Loucy (cell line): Measurements from ENCODE around the gene POLR3A.

Experiments
- H2AFZ ChIP-seq: fragments of 200-600 bp; sonication (generic); 2 replicates; pipeline ENCODE4 v1.6.0; 2016; ENCODE audit warnings: antibody characterized with exemption, mild to moderate bottlenecking, low read length, moderate library complexity
- H3F3A ChIP-seq: fragments of 200-600 bp; 2 replicates; pipeline ENCODE4 v1.6.0; 2016; ENCODE audit warnings: antibody characterized with exemption, low read depth, mild to moderate bottlenecking
- H3K27me3 ChIP-seq: fragments of 200-600 bp; sonication (generic); 2 replicates; pipeline ENCODE4 v1.6.1; 2014; ENCODE audit warnings: low read length, mild to moderate bottlenecking; ENCODE audit not compliant: insufficient read depth, poor library complexity, severe bottlenecking
- H3K36me3 ChIP-seq: fragments of 200-600 bp; sonication (generic); 2 replicates; pipeline ENCODE4 v1.6.1; 2016; ENCODE audit warnings: low read length; ENCODE audit not compliant: insufficient read depth
- H3K4me1 ChIP-seq: fragments of 200-600 bp; sonication (generic); 2 replicates; pipeline ENCODE4 v1.5.1; 2014; ENCODE audit warnings: low read length, mild to moderate bottlenecking; ENCODE audit not compliant: insufficient read depth, poor library complexity, severe bottlenecking
- H3K4me2 ChIP-seq: fragments of 200-600 bp; sonication (generic); 2 replicates; pipeline ENCODE4 v1.6.0; 2014; ENCODE audit warnings: antibody characterized with exemption, low read length, low read depth, mild to moderate bottlenecking; ENCODE audit not compliant: poor library complexity, severe bottlenecking
- H3K4me3 ChIP-seq: fragments of 200-600 bp; sonication (generic); 2 replicates; pipeline ENCODE4 v1.5.1; 2014; ENCODE audit warnings: low read length, mild to moderate bottlenecking, mixed read lengths; ENCODE audit not compliant: poor library complexity, severe bottlenecking
- H3K79me2 ChIP-seq: fragments of 200-600 bp; sonication (generic); 2 replicates; pipeline ENCODE4 v1.6.1; 2014; ENCODE audit warnings: low read length; ENCODE audit not compliant: insufficient read depth
- H3K9ac ChIP-seq: fragments of 200-600 bp; sonication (generic); 2 replicates; pipeline ENCODE4 v1.6.0; 2014; ENCODE audit warnings: mild to moderate bottlenecking, low read depth, low read length, moderate library complexity; ENCODE audit not compliant: poor library complexity, severe bottlenecking
- H3K9me2 ChIP-seq: fragments of 200-600 bp; sonication (generic); replicated peaks from 2 replicates; pipeline ENCODE4 v1.6.1; 2016; ENCODE audit warnings: low read depth, low read length, mixed read lengths
- H3K9me3 ChIP-seq: fragments of 200-600 bp; sonication (generic); 2 replicates; pipeline ENCODE4 v1.6.1; 2014; ENCODE audit warnings: mild to moderate bottlenecking, antibody characterized with exemption, low read length, low read depth; ENCODE audit not compliant: insufficient read depth
- H4K20me1 ChIP-seq: fragments of 200-600 bp; sonication (generic); 2 replicates; pipeline ENCODE4 v1.6.0; 2014; ENCODE audit warnings: antibody characterized with exemption, low read length, mild to moderate bottlenecking; ENCODE audit not compliant: insufficient read depth, poor library complexity, severe bottlenecking
- CTCF ChIP-seq: fragments of 200-600 bp; sonication (generic); conservative IDR thresholded peaks from 2 replicates; pipeline ENCODE4 v1.5.1; 2014; ENCODE audit warnings: mild to moderate bottlenecking, antibody characterized with exemption, low read length
- EZH2phosphoT487 ChIP-seq: fragments of 200-600 bp; IDR thresholded peaks from 2 replicates; pipeline ENCODE4 v1.6.1; 2018; ENCODE audit warnings: antibody characterized with exemption, mild to moderate bottlenecking, moderate library complexity, borderline replicate concordance

The POLR3A gene

GRCh38 chr10:77975086-77975666 is 54.1 kb downstream of the POLR3A start:
- Histone ChIP-seq H3K79me2 (no peaks in the 10 kb centered on the region), H3K4me3 (no peak overlapping the region), H3K4me1 (peaks cover 17% of the 10 kb centered on the region), H4K20me1 (no peaks in the 10 kb centered on the region), H3K9me3 (no peaks in the 10 kb centered on the region), H3K9me2 (no peaks in the 10 kb centered on the region), H3K36me3 (peaks cover 37% of the 10 kb centered on the region; the same call in 1 of the 2 replicates), H3K9ac (no peak overlapping the region), H2AFZ (no peak overlapping the region), H3K4me2 (no peak overlapping the region), H3K27me3 (no peaks in the 10 kb centered on the region), H3F3A (no peaks in the 10 kb centered on the region)
- TF ChIP-seq EZH2phosphoT487 (no peak), CTCF (no peak)

- Histone ChIP-seq H3K9me3 (no peaks in the 10 kb centered on the region), H3K9ac (no peak overlapping the region), H3K4me1 (peaks cover 17% of the 10 kb centered on the region), H3K36me3 (peaks cover 30% of the 10 kb centered on the region; the same call in 1 of the 2 replicates), H3K4me2 (no peak overlapping the region), H3F3A (no peaks in the 10 kb centered on the region), H3K27me3 (no peaks in the 10 kb centered on the region), H4K20me1 (no peaks in the 10 kb centered on the region), H3K4me3 (no peak overlapping the region), H3K79me2 (no peaks in the 10 kb centered on the region), H2AFZ (no peak overlapping the region), H3K9me2 (no peaks in the 10 kb centered on the region)
- no peak for TF ChIP-seq EZH2phosphoT487
- peak; percentile 74 for TF ChIP-seq CTCF
Observed at GRCh38 chr10:77974396-77975074, 54.8 kb downstream of the POLR3A start.

GRCh38 chr10:77973276-77973675 is 56.0 kb downstream of the POLR3A start:
- TF ChIP-seq CTCF: no peak
- no peak for TF ChIP-seq EZH2phosphoT487
- Histone ChIP-seq H3K4me1 (peaks cover 17% of the 10 kb centered on the region), H3K9me3 (no peaks in the 10 kb centered on the region), H3K36me3 (peaks cover 21% of the 10 kb centered on the region; the same call in 1 of the 2 replicates), H2AFZ (no peak overlapping the region), H3K4me3 (no peak overlapping the region), H3F3A (no peaks in the 10 kb centered on the region), H3K9me2 (no peaks in the 10 kb centered on the region), H3K9ac (no peak overlapping the region), H3K79me2 (no peaks in the 10 kb centered on the region), H3K4me2 (no peak overlapping the region), H4K20me1 (no peaks in the 10 kb centered on the region), H3K27me3 (no peaks in the 10 kb centered on the region)
